T-cell (primary cell): ENCODE measurements around the gene IRX2. TPM values are rescaled to one million over a fixed set of nuclear protein-coding genes. Genes with fewer than 3 reads are reported as not detected.

ENCODE experiments used
- ATAC-seq, 4 experiments: fragments of 200-7000 bp in 3 of 4; fragments of 150-1000 bp in 1 of 4; cut with Tn5 transposase; replicated peaks in 1 of 4; 1 replicate in 3 of 4; 2 replicates in 1 of 4; pipeline ENCODE4 v1.10.0; 2021; ENCODE audit warnings: moderate library complexity in 3 of 4, mild to moderate bottlenecking in 2 of 4, moderate number of reproducible peaks in 1 of 4
- CTCF ChIA-PET, 2 donors: fragments of 300-600 bp; sonication (Branson Sonifier 250); formaldehyde crosslinking; loops; one replicate each; lab custom pipeline; 2022; ENCODE audit warnings: antibody characterized with exemption in 2 of 2; lab: Charles Lee
- POLR2A ChIA-PET, 2 donors: fragments of 300-600 bp; sonication (Branson Sonifier 250); formaldehyde crosslinking; loops; one replicate each; lab custom pipeline; 2022; ENCODE audit warnings: antibody characterized with exemption in 2 of 2; lab: Charles Lee
- DNase-seq, 35 experiments: peaks; one replicate each; pipeline versions ENCODE4 v3.0.0 to v3.0.0-alpha.2; 2013 to 2023
- H3K27ac ChIP-seq: one replicate; pipeline ENCODE4 v1.5.1; 2013; ENCODE audit warnings: low read length
- H3K27me3 ChIP-seq, 2 experiments: replicated peaks in 1 of 2; 1 replicate in 1 of 2; 2 replicates in 1 of 2; pipeline versions ENCODE4 v1.6.1 to v1.7.0; 2013; ENCODE audit warnings: low read length in 1 of 2, mixed read lengths in 1 of 2; ENCODE audit not compliant: control insufficient read depth in 2 of 2, insufficient read depth in 2 of 2; ENCODE audit errors: extremely low read depth in 1 of 2
- H3K36me3 ChIP-seq, 2 donors: 1 replicate in 1 of 2; 2 replicates in 1 of 2; pipeline versions ENCODE4 v1.6.1 to v1.7.0; 2013; ENCODE audit warnings: low read length in 1 of 2; ENCODE audit not compliant: control insufficient read depth in 2 of 2, insufficient read depth in 1 of 2; ENCODE audit errors: extremely low read depth in 1 of 2
- H3K4me1 ChIP-seq, 2 experiments: 1 replicate in 1 of 2; 2 replicates in 1 of 2; pipeline versions ENCODE4 v1.6.1 to v1.7.0; 2013; ENCODE audit warnings: low read length in 2 of 2, mixed read lengths in 1 of 2; ENCODE audit not compliant: insufficient read depth in 2 of 2, control insufficient read depth in 1 of 2; ENCODE audit errors: extremely low read depth in 1 of 2
- H3K4me3 ChIP-seq, 2 donors: 1 replicate in 1 of 2; 2 replicates in 1 of 2; pipeline versions ENCODE4 v1.5.1 to v1.7.0; 2013; ENCODE audit warnings: mild to moderate bottlenecking in 2 of 2, low read length in 1 of 2, moderate library complexity in 1 of 2; ENCODE audit not compliant: control insufficient read depth in 1 of 2; ENCODE audit errors: extremely low read depth in 1 of 2
- H3K9me3 ChIP-seq: 2 replicates; pipeline ENCODE4 v1.7.0; 2013
- H3K27ac Mint-ChIP-seq, 2 donors: one replicate each; pipeline ENCODE4 v1.8.0; 2020 to 2021; ENCODE audit warnings: mild to moderate bottlenecking in 2 of 2, mixed read lengths in 2 of 2
- H3K27me3 Mint-ChIP-seq, 2 donors: one replicate each; pipeline ENCODE4 v1.8.0; 2021 to 2022; ENCODE audit warnings: mixed read lengths in 2 of 2
- H3K36me3 Mint-ChIP-seq: one replicate; pipeline ENCODE4 v1.8.0; 2021; ENCODE audit warnings: mixed read lengths
- H3K4me1 Mint-ChIP-seq, 3 donors: one replicate each; pipeline ENCODE4 v1.8.0; 2020 to 2022; ENCODE audit warnings: mixed read lengths in 3 of 3, mild to moderate bottlenecking in 1 of 3
- H3K4me3 Mint-ChIP-seq, 3 donors: one replicate each; pipeline ENCODE4 v1.8.0; 2020 to 2022; ENCODE audit warnings: mild to moderate bottlenecking in 3 of 3, mixed read lengths in 3 of 3, moderate library complexity in 3 of 3
- H3K9me3 Mint-ChIP-seq, 3 donors: one replicate each; pipeline ENCODE4 v1.8.0; 2020 to 2022; ENCODE audit warnings: mixed read lengths in 3 of 3
- WGBS: methylation state at CpG from one replicate; pipeline ENCODE4 v1.1.5; 2013; ENCODE audit warnings: missing lambda C conversion rate; ENCODE audit not compliant: insufficient coverage; 5-methylcytosine and 5-hydroxymethylcytosine counted together
- total RNA-seq, 35 experiments: library from RNA in 6 of 35; stranded (reverse) in 6 of 35; fragments of 120-200 nt in 1 of 35; gene quantifications; one replicate each; pipeline versions ENCODE4 v1.2.1 to v1.2.4 and lab custom pipeline; 2013 to 2026

IRX2 gene
- total RNA-seq, 5 donors from 2014 or later (not counting 1 experiment from before 2014, with no cell fraction given): 0.13 to 0.26 TPM; not detected in 3

DNA sequence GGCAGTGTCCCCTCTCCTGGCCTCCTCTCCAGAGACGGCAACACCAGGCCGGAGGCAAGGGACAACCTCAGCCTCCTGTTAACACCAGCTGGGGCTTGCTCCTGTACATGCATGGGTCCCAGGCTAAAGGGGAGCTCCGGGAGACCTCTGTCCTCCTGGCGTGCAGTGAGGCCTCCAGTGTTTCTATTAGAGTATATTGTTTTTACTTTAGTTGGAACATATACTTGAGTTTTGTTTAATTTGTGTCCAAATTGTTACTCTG is 12.0 kb upstream of the IRX2 start:
- Mint-ChIP-seq H3K9me3 (peaks cover 0 to 16% (median 0%) of the 10 kb centered on the region in 3 donors), H3K27ac (no peak overlapping the region), H3K36me3 (no peaks in the 10 kb centered on the region), H3K4me3 (no peak overlapping the region), H3K4me1 (no peaks in the 10 kb centered on the region), H3K27me3 (peaks cover 19 to 20% of the 10 kb centered on the region in 2 donors)
- Histone ChIP-seq H3K27me3 (peaks cover 13 to 25% of the 10 kb centered on the region in 2 experiments), H3K4me3 (no peak overlapping the region), H3K36me3 (no peaks in the 10 kb centered on the region), H3K4me1 (no peaks in the 10 kb centered on the region), H3K27ac (no peak overlapping the region), H3K9me3 (no peaks in the 10 kb centered on the region)
- CTCF ChIA-PET: no interaction called here
- POLR2A ChIA-PET: no interaction called here
- ATAC-seq (no peak), DNase-seq (no peak)
- WGBS: 80% methylated on average over 2 of the region's 4 CpGs

DNA sequence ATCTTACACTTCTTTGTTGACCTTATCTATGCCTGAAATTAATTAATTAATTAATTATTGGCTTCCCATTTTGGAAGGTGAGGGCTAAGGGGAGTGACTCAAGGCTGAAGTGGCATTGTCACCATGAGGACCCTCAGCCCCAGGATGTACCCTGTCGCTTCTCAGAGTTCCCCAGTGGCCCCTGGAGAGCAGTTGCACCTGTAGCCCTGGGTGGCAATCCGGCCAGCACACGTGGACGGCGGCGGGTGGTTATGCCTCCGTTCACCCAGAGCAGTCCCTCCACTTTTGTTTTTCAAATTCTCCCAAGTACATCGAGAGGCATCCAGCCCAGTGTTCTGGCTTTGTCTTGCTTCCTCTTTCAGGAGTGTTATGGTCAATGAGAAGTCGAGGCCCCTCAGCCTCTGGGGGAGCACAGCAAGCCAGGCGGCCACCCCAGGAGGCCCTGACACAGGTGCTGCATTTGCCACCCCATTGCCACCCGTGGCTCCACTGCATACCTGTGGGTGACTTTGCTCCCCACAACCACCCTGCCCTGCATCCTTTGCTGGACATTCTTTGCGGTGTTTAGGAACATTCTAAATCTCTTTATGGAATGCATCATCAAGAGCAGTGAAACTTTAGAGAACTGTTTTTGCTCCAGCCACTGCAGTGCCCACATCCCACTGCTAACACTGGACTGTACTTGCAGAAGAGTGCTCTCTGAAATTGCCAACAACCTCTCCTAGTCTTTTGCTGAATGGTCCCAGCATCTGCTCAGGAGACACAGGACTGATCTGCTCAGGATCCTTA is 11.5 kb upstream of the IRX2 start:
- Histone ChIP-seq H3K27ac (no peak overlapping the region), H3K4me3 (no peak overlapping the region), H3K27me3 (peaks cover 13 to 28% of the 10 kb centered on the region in 2 experiments), H3K4me1 (no peaks in the 10 kb centered on the region), H3K36me3 (no peaks in the 10 kb centered on the region), H3K9me3 (no peaks in the 10 kb centered on the region)
- H3K9me3 Mint-ChIP-seq: peaks cover 0 to 16% (median 0%) of the 10 kb centered on the region in 3 donors
- no peak for ATAC-seq
- CTCF ChIA-PET: no interaction called here
- H3K4me1 Mint-ChIP-seq: no peaks in the 10 kb centered on the region
- 65% methylated on average over 11 of the region's 12 CpGs for whole genome bisulfite sequencing
- no peak overlapping the region for H3K27ac Mint-ChIP-seq
- no peak overlapping the region for H3K4me3 Mint-ChIP-seq
- H3K36me3 Mint-ChIP-seq: no peaks in the 10 kb centered on the region
- peaks cover 21 to 22% of the 10 kb centered on the region in 2 donors for H3K27me3 Mint-ChIP-seq
- POLR2A ChIA-PET: no interaction called here
- DNase-seq: no peak

DNA sequence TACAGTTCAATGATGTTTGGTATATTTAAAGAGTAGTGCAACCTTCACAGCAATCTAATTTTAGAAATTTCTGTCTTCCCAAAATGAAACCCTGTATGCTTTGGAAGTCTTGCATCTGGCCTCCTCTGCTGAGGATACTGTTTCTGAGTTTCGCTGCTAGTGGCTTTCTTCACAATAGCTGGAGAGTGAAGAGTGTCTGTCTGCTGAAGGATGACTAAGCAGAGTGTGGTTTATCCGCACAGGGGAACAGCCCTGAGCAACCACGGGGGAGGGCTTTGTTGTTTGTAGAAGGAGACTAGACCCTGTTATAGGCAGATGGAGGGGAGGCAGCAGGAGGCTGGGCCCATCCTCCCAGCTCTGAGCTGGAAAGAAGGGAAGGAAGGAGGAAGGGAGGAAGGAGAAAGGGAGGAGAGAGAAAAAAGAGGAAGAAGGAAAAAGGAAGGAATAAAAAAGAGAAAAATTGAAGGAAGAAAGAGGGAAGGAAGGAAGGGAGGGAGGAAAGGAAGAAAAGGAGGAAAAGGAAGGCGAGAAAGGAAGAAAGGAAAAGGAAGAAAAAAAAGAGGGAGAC is 10.5 kb upstream of the IRX2 start:
- no peak overlapping the region for H3K27ac Mint-ChIP-seq
- Histone ChIP-seq H3K9me3 (no peaks in the 10 kb centered on the region), H3K4me3 (no peak overlapping the region), H3K4me1 (no peaks in the 10 kb centered on the region), H3K27me3 (peaks cover 20 to 38% of the 10 kb centered on the region in 2 experiments), H3K36me3 (no peaks in the 10 kb centered on the region), H3K27ac (no peak overlapping the region)
- H3K27me3 Mint-ChIP-seq: peaks cover 26 to 31% of the 10 kb centered on the region in 2 donors
- ChIA-PET CTCF (interaction anchor here in 1 of 2 donors (0.7 kb wide), 1 partner anchor 86 kb away, joined by 3 read pairs; no protein-coding TSS in a partner anchor), POLR2A (interaction anchor here in 1 of 2 donors (0.7 kb wide), 1 partner anchor 352 kb away, joined by 7 read pairs; no protein-coding TSS in a partner anchor)
- H3K9me3 Mint-ChIP-seq: peaks cover 0 to 11% (median 0%) of the 10 kb centered on the region in 3 donors
- DNase-seq (no peak), ATAC-seq (no peak)
- WGBS: 15% methylated on average over 3 of the region's 4 CpGs
- no peak overlapping the region for H3K4me3 Mint-ChIP-seq
- no peaks in the 10 kb centered on the region for H3K36me3 Mint-ChIP-seq
- no peaks in the 10 kb centered on the region for H3K4me1 Mint-ChIP-seq

DNA sequence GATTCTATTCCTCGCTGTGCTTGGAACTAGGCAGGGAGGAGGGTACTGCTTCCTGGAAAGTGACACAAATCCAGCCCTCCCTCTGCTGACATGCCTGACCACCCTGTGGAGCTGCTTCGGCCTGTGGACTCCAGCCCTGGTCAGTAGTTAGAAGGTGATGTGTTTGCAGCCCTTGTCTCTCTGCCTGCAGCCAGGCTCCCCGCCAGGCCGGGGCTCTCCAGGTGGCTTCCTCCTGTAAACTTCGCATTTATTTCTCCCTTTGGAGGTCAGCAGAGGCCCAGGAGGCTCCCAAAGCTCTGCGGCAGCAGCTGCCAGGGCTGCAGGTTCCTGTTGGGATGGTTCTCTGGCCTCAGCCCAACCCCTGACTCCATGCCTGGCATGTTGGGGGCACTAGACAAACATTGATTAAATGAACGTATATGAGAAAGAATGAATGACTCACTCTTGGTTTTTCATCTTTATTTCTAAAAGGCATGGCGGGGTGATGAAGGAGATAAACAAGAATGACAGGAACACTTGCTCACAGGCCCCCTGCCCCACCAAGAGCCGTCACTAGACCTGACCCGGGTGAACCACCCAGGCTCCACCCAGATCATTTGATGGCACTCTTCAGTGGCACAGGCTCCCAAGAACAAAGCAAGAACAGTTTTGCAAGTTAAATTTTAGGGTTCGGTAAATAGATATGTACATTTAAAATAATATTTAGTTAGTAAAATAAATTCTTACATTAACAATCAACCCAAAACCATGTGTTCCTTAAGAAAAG is 8.4 kb upstream of the IRX2 start:
- Histone ChIP-seq H3K27me3 (peaks cover 23 to 55% of the 10 kb centered on the region in 2 experiments), H3K36me3 (no peaks in the 10 kb centered on the region), H3K4me1 (no peaks in the 10 kb centered on the region), H3K27ac (no peak overlapping the region), H3K4me3 (no peak overlapping the region), H3K9me3 (no peaks in the 10 kb centered on the region)
- CTCF ChIA-PET: no interaction called here
- H3K4me1 Mint-ChIP-seq: peaks cover 5 to 10% (median 9%) of the 10 kb centered on the region in 3 donors
- DNase-seq: no peak
- no peak for ATAC-seq
- H3K9me3 Mint-ChIP-seq: peaks cover 0 to 9% (median 0%) of the 10 kb centered on the region in 3 donors
- peaks cover 37 to 45% of the 10 kb centered on the region in 2 donors for H3K27me3 Mint-ChIP-seq
- POLR2A ChIA-PET: no interaction called here
- 64% methylated on average over 6 of the region's 11 CpGs for WGBS
- no peak overlapping the region for H3K27ac Mint-ChIP-seq
- no peaks in the 10 kb centered on the region for H3K36me3 Mint-ChIP-seq
- H3K4me3 Mint-ChIP-seq: no peak overlapping the region

DNA sequence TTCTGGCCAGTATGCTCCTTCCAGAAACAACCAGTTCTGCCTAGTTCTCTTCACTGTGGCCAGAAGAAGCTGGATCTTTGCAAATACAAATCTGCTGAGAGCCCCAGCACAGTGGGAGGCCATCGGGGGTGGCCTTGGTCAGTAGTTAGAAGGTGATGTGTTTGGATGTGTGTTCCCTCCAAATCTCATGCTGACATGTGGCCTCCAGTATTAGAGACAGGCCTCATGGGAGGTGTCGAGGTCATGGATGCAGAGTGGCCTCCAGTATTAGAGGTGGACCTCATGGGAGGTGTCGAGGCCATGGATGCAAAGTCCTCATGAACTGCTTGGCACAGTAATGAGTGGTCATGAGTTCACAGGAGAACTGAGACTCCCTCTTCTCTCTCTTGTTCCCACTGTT is 7.6 kb upstream of the IRX2 start:
- Mint-ChIP-seq H3K27me3 (peaks cover 38 to 49% of the 10 kb centered on the region in 2 donors), H3K27ac (no peak overlapping the region), H3K4me3 (no peak overlapping the region), H3K9me3 (peaks cover 0 to 5% (median 0%) of the 10 kb centered on the region in 3 donors), H3K36me3 (no peaks in the 10 kb centered on the region), H3K4me1 (peaks cover 8 to 14% (median 12%) of the 10 kb centered on the region in 3 donors)
- no peaks in the 10 kb centered on the region for H3K4me1 ChIP-seq
- H3K27me3 ChIP-seq: peaks cover 28 to 58% of the 10 kb centered on the region in 2 experiments
- POLR2A ChIA-PET: no interaction called here
- CTCF ChIA-PET: no interaction called here
- WGBS: 49% methylated on average over 3 of the region's 3 CpGs
- no peak for DNase-seq
- H3K4me3 ChIP-seq: no peak overlapping the region
- H3K9me3 ChIP-seq: no peaks in the 10 kb centered on the region
- no peak overlapping the region for H3K27ac ChIP-seq
- ATAC-seq: no peak
- H3K36me3 ChIP-seq: no peaks in the 10 kb centered on the region

DNA sequence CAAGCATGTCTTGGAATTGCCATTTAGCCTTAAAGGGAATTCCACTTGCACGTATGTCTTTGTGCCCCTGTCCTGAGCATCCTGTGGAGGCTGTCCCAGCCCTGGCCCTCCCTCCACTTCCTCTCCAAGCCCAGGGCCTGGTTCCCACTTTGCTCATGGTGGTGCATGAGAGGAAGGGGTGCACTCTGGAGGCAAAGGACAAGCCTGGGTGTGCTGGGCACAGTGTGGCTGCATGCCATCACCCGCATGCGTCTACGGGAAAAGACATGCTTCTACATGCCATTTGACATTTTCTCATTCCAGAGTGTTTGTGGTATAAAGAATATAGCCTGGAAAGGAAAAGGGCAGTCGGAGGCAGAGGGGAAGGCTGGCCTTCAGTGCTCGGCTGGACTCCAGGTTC is 7.2 kb upstream of the IRX2 start:
- ATAC-seq: no peak
- Mint-ChIP-seq H3K9me3 (peaks cover 0 to under 1% (median 0%) of the 10 kb centered on the region in 3 donors), H3K27me3 (peaks cover 36 to 49% of the 10 kb centered on the region in 2 donors), H3K27ac (no peak overlapping the region), H3K4me3 (no peak overlapping the region), H3K36me3 (no peaks in the 10 kb centered on the region), H3K4me1 (peaks cover 10 to 15% (median 13%) of the 10 kb centered on the region in 3 donors)
- Histone ChIP-seq H3K4me1 (no peaks in the 10 kb centered on the region), H3K4me3 (no peak overlapping the region), H3K9me3 (no peaks in the 10 kb centered on the region), H3K36me3 (no peaks in the 10 kb centered on the region), H3K27me3 (peaks cover 30 to 61% of the 10 kb centered on the region in 2 experiments), H3K27ac (no peak overlapping the region)
- ChIA-PET POLR2A (no interaction called here), CTCF (no interaction called here)
- WGBS: 60% methylated on average over 1 of the region's 6 CpGs
- no peak for DNase-seq
